Glutamatergic neuron (in vitro differentiated cells): ENCODE measurements around the gene AJM1. TPM values are rescaled to one million over a fixed set of nuclear protein-coding genes. Genes with fewer than 3 reads are reported as not detected.
A peak's percentile ranks its signal among the peaks of the same experiment; 100 is the strongest.

ENCODE experiments used
- DNase-seq: peaks from one replicate; pipeline ENCODE4 v3.0.0; 2022
- H3K27ac Mint-ChIP-seq: one replicate; pipeline ENCODE4 v1.8.0; 2020; ENCODE audit warnings: mild to moderate bottlenecking, mixed read lengths, inconsistent platforms; ENCODE audit not compliant: unreplicated experiment
- H3K27me3 Mint-ChIP-seq: one replicate; pipeline ENCODE4 v1.8.0; 2020; ENCODE audit warnings: mild to moderate bottlenecking, moderate library complexity, mixed read lengths, inconsistent platforms; ENCODE audit not compliant: unreplicated experiment
- H3K36me3 Mint-ChIP-seq: one replicate; pipeline ENCODE4 v1.8.0; 2020; ENCODE audit warnings: mild to moderate bottlenecking, mixed read lengths, inconsistent platforms; ENCODE audit not compliant: unreplicated experiment
- H3K4me1 Mint-ChIP-seq: one replicate; pipeline ENCODE4 v1.8.0; 2020; ENCODE audit warnings: mild to moderate bottlenecking, low read depth, mixed read lengths, inconsistent platforms; ENCODE audit not compliant: unreplicated experiment
- H3K4me3 Mint-ChIP-seq: one replicate; pipeline ENCODE4 v1.8.0; 2020; ENCODE audit warnings: mild to moderate bottlenecking, mixed read lengths, inconsistent platforms; ENCODE audit not compliant: unreplicated experiment
- H3K9me3 Mint-ChIP-seq: one replicate; pipeline ENCODE4 v1.8.0; 2020; ENCODE audit warnings: mild to moderate bottlenecking, moderate library complexity, mixed read lengths, inconsistent platforms; ENCODE audit not compliant: unreplicated experiment
- CTCF ChIP-seq: fragments of 200-600 bp; sonication (generic); IDR thresholded peaks from one replicate; pipeline ENCODE4 v1.5.0; 2021; ENCODE audit not compliant: partially characterized antibody, unreplicated experiment
- total RNA-seq: library from RNA; stranded (reverse); fragmentation: NEBNext Ultra II Directional; extraction: Animal tissue kit (Norgen Biotek cat#: 25700); gene quantifications from one replicate; pipeline ENCODE4 v1.2.1, GENCODE V29; 2021; ENCODE audit not compliant: unreplicated experiment

AJM1 gene
- total RNA-seq, 1 donor from 2014 or later = 15.3 TPM

GRCh38 chr9:136858844-136859757, 16.8 kb downstream of the AJM1 start:
- TF ChIP-seq CTCF = no peak
- H3K4me3 Mint-ChIP-seq = no peak overlapping the region
- no peak for DNase-seq

DNA sequence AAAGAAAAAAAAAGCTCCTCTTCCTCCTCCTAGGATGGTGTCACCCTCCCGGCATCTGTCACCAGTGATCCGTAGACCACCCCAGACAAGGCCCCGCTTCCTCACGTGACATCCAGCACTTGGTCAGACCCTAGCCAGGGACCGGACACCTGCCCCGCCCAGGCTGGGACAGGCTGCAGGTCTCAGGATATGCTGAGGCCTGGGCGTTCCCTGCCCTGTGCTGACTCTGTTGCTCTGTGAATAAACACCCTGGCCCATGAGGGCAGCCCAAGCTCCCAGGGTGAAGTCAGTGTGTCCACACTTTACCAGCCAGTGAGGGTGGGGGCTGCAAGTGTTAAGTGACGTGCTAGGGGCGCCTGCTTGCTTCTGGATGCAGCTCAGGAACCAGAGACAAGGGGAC, 18.3 kb downstream of the AJM1 start:
- peak; percentile 11 for DNase-seq
- H3K27ac Mint-ChIP-seq = peak overlapping the region; percentile 73
- peaks cover 5% of the 10 kb centered on the region for H3K4me1 Mint-ChIP-seq
- H3K36me3 Mint-ChIP-seq = no peaks in the 10 kb centered on the region
- H3K27me3 Mint-ChIP-seq = no peaks in the 10 kb centered on the region
- peaks cover 9% of the 10 kb centered on the region for H3K9me3 Mint-ChIP-seq
- no peak for TF ChIP-seq CTCF
- H3K4me3 Mint-ChIP-seq = no peak overlapping the region

More at GRCh38 chr9:136858844-136859757, 16.8 kb downstream of the AJM1 start:
- Mint-ChIP-seq H3K9me3 (peaks cover 6% of the 10 kb centered on the region), H3K27ac (no peak overlapping the region), H3K27me3 (no peaks in the 10 kb centered on the region), H3K4me1 (peaks cover 5% of the 10 kb centered on the region), H3K36me3 (no peaks in the 10 kb centered on the region)

GRCh38 chr9:136860933-136861873, 18.9 kb downstream of the AJM1 start:
- peaks cover 5% of the 10 kb centered on the region for H3K4me1 Mint-ChIP-seq
- H3K9me3 Mint-ChIP-seq = peaks cover 9% of the 10 kb centered on the region
- no peak for DNase-seq
- no peak for TF ChIP-seq CTCF
- no peak overlapping the region for H3K27ac Mint-ChIP-seq
- no peaks in the 10 kb centered on the region for H3K27me3 Mint-ChIP-seq
- no peaks in the 10 kb centered on the region for H3K36me3 Mint-ChIP-seq
- H3K4me3 Mint-ChIP-seq = no peak overlapping the region

- Mint-ChIP-seq H3K27ac (no peak overlapping the region), H3K9me3 (peaks cover 9% of the 10 kb centered on the region), H3K4me3 (no peak overlapping the region), H3K36me3 (no peaks in the 10 kb centered on the region), H3K4me1 (peaks cover 5% of the 10 kb centered on the region), H3K27me3 (no peaks in the 10 kb centered on the region)
- TF ChIP-seq CTCF = no peak
- no peak for DNase-seq
These were observed 19.7 kb downstream of the AJM1 start for GRCh38 chr9:136861874-136862457.
